WTC11 (cell line): Measurements from ENCODE around the gene FAS. TPM values are rescaled to one million over a fixed set of nuclear protein-coding genes. Genes with fewer than 3 reads are reported as not detected.

Experiments used
- ATAC-seq: fragments of 200-7000 bp; cut with Tn5 transposase; 2 replicates; pipeline ENCODE4 v1.10.0; 2021; ENCODE audit warnings: mild to moderate bottlenecking, moderate library complexity
- CTCF ChIA-PET: fragments of 300-600 bp; sonication (Branson Sonifier 250); formaldehyde crosslinking; loops from one replicate; lab custom pipeline; 2021; ENCODE audit warnings: antibody characterized with exemption; lab: Charles Lee
- POLR2A ChIA-PET: fragments of 350-600 bp; sonication (Branson Sonifier 250); formaldehyde crosslinking; loops from one replicate; lab custom pipeline; 2021; ENCODE audit warnings: antibody characterized with exemption; lab: Charles Lee
- DNase-seq: peaks from one replicate; pipeline ENCODE4 v3.0.0; 2021; ENCODE audit warnings: low spot score
- H3K27ac Mint-ChIP-seq: 2 replicates; pipeline ENCODE4 v1.8.0; 2021; ENCODE audit warnings: mixed read lengths
- H3K27me3 Mint-ChIP-seq: 2 replicates; pipeline ENCODE4 v1.8.0; 2021; ENCODE audit warnings: low read depth, mild to moderate bottlenecking, moderate library complexity, mixed read lengths
- H3K36me3 Mint-ChIP-seq: 2 replicates; pipeline ENCODE4 v1.8.0; 2021; ENCODE audit warnings: mixed read lengths
- H3K4me1 Mint-ChIP-seq: 2 replicates; pipeline ENCODE4 v1.8.0; 2022; ENCODE audit warnings: mixed read lengths
- H3K4me3 Mint-ChIP-seq: 2 replicates; pipeline ENCODE4 v1.8.0; 2021; ENCODE audit warnings: mild to moderate bottlenecking, moderate library complexity, mixed read lengths
- H3K9me3 Mint-ChIP-seq: 2 replicates; pipeline ENCODE4 v1.8.0; 2021; ENCODE audit warnings: mixed read lengths
- HMGA2 ChIP-seq: fragments of 250-450 bp; sonication (Bioruptor Pico); IDR thresholded peaks from 2 replicates; pipeline ENCODE4 v1.4.0; 2021; ENCODE audit warnings: mild to moderate bottlenecking, moderate library complexity
- SMAD4 ChIP-seq: sonication (generic); formaldehyde crosslinking; IDR thresholded peaks from 2 replicates; pipeline ENCODE4 v1.8.0; 2022; ENCODE audit warnings: mild to moderate bottlenecking, missing genetic modification reagents
- SOX15 ChIP-seq: fragments of 250-450 bp; sonication (Bioruptor Pico); IDR thresholded peaks from 2 replicates; pipeline ENCODE4 v1.9.0; 2021; ENCODE audit warnings: mild to moderate bottlenecking
- TEAD1 ChIP-seq: sonication (generic); formaldehyde crosslinking; IDR thresholded peaks from 2 replicates; pipeline ENCODE4 v1.8.0; 2022; ENCODE audit warnings: mild to moderate bottlenecking, missing genetic modification reagents
- ZNF121 ChIP-seq: sonication (generic); formaldehyde crosslinking; IDR thresholded peaks from 2 replicates; pipeline ENCODE4 v1.8.0; 2023; ENCODE audit warnings: missing genetic modification reagents
- ZNF671 ChIP-seq: fragments of 250-450 bp; sonication (Bioruptor Pico); IDR thresholded peaks from 2 replicates; pipeline ENCODE4 v1.8.0; 2021; ENCODE audit warnings: mild to moderate bottlenecking
- total RNA-seq: library from RNA; stranded (reverse); gene quantifications from 3 replicates; pipeline ENCODE4 v1.2.3, GENCODE V29; 2021
- TF ChIP-seq, protein P1 (sequence below): sonication (generic); formaldehyde crosslinking; IDR thresholded peaks from 2 replicates; pipeline ENCODE4 v1.8.0; 2022; ENCODE audit warnings: missing genetic modification reagents
- TF ChIP-seq, protein P2 (sequence below): sonication (generic); formaldehyde crosslinking; IDR thresholded peaks from 2 replicates; pipeline ENCODE4 v1.8.1; 2022; ENCODE audit warnings: mild to moderate bottlenecking, missing genetic modification reagents, moderate library complexity, borderline replicate concordance
- TF ChIP-seq, protein P3 (sequence below): fragments of 250-450 bp; sonication (Bioruptor Pico); IDR thresholded peaks from 2 replicates; pipeline ENCODE4 v2.1.2; 2022; ENCODE audit warnings: mild to moderate bottlenecking, moderate library complexity
- TF ChIP-seq, protein P4 (sequence below): sonication (generic); formaldehyde crosslinking; conservative IDR thresholded peaks from 2 replicates; pipeline ENCODE4 v1.8.1; 2023; ENCODE audit warnings: mild to moderate bottlenecking, low read depth, missing genetic modification reagents, moderate library complexity
- TF ChIP-seq, protein P5 (sequence below): sonication (generic); formaldehyde crosslinking; IDR thresholded peaks from 2 replicates; pipeline ENCODE4 v1.8.0; 2022; ENCODE audit warnings: mild to moderate bottlenecking, missing genetic modification reagents
- TF ChIP-seq, protein P6 (sequence below): sonication (generic); formaldehyde crosslinking; IDR thresholded peaks from 2 replicates; pipeline ENCODE4 v1.8.1; 2022; ENCODE audit warnings: missing genetic modification reagents, borderline replicate concordance
- TF ChIP-seq, protein P7 (sequence below): fragments of 250-450 bp; sonication (Bioruptor Pico); IDR thresholded peaks from 2 replicates; pipeline ENCODE4 v1.9.0; 2021; ENCODE audit warnings: mild to moderate bottlenecking
- TF ChIP-seq, protein P8 (sequence below): sonication (generic); formaldehyde crosslinking; IDR thresholded peaks from 2 replicates; pipeline ENCODE4 v1.8.0; 2023; ENCODE audit warnings: mild to moderate bottlenecking, missing genetic modification reagents

FAS gene
- total RNA-seq, 1 experiment from 2014 or later: 4.1 TPM

DNA sequence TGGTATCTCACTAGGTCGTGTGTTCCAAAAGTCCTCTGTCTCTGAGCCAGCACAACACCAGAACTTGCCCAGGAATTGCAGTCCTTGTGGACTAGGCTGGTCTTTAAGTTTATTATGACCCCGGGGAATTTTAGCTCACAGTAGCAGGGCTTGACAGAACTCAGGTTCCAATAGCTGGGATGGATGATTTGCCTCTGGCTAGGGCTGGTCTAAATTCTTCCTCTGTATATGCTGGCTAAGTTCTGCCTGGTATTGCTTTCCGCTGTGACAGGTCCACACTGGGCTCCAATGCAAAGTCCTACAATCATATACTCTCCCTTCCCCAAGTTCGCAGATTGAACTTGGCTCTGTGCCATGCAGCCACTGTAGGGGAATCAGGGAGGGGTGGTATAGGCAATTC lies 52.5 kb downstream of the FAS start (continued):
- TF ChIP-seq, protein P1, sequence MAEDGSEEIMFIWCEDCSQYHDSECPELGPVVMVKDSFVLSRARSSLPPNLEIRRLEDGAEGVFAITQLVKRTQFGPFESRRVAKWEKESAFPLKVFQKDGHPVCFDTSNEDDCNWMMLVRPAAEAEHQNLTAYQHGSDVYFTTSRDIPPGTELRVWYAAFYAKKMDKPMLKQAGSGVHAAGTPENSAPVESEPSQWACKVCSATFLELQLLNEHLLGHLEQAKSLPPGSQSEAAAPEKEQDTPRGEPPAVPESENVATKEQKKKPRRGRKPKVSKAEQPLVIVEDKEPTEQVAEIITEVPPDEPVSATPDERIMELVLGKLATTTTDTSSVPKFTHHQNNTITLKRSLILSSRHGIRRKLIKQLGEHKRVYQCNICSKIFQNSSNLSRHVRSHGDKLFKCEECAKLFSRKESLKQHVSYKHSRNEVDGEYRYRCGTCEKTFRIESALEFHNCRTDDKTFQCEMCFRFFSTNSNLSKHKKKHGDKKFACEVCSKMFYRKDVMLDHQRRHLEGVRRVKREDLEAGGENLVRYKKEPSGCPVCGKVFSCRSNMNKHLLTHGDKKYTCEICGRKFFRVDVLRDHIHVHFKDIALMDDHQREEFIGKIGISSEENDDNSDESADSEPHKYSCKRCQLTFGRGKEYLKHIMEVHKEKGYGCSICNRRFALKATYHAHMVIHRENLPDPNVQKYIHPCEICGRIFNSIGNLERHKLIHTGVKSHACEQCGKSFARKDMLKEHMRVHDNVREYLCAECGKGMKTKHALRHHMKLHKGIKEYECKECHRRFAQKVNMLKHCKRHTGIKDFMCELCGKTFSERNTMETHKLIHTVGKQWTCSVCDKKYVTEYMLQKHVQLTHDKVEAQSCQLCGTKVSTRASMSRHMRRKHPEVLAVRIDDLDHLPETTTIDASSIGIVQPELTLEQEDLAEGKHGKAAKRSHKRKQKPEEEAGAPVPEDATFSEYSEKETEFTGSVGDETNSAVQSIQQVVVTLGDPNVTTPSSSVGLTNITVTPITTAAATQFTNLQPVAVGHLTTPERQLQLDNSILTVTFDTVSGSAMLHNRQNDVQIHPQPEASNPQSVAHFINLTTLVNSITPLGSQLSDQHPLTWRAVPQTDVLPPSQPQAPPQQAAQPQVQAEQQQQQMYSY (CRISPR knock-in tag): no peak
- no peak for TF ChIP-seq SOX15 (CRISPR knock-in tag)
- TF ChIP-seq, protein P2, sequence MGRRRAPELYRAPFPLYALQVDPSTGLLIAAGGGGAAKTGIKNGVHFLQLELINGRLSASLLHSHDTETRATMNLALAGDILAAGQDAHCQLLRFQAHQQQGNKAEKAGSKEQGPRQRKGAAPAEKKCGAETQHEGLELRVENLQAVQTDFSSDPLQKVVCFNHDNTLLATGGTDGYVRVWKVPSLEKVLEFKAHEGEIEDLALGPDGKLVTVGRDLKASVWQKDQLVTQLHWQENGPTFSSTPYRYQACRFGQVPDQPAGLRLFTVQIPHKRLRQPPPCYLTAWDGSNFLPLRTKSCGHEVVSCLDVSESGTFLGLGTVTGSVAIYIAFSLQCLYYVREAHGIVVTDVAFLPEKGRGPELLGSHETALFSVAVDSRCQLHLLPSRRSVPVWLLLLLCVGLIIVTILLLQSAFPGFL: no peak
- TF ChIP-seq, protein P3, sequence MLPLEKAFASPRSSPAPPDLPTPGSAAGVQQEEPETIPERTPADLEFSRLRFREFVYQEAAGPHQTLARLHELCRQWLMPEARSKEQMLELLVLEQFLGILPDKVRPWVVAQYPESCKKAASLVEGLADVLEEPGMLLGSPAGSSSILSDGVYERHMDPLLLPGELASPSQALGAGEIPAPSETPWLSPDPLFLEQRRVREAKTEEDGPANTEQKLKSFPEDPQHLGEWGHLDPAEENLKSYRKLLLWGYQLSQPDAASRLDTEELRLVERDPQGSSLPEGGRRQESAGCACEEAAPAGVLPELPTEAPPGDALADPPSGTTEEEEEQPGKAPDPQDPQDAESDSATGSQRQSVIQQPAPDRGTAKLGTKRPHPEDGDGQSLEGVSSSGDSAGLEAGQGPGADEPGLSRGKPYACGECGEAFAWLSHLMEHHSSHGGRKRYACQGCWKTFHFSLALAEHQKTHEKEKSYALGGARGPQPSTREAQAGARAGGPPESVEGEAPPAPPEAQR (CRISPR knock-in tag): no peak

DNA sequence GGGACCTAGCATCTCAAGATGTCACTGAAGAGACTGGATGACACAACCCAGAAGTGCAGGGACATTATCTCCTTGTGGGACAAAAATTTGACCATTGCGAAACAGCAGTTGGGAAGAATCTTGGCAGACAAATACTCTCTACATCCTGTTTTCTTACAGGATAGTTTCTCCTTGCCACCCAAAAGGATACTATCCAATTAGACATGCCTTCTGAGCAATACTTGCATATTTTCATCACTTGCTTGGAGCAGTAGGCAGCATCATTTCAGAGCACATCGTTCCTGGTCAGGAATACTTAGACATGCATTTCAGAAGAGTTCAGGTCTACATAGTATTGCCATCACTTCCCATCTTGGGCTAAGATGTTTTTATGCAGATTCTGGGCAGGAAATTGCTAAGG lies 56.8 kb downstream of the FAS start:
- H3K27me3 Mint-ChIP-seq: no peaks in the 10 kb centered on the region
- no peaks in the 10 kb centered on the region for H3K9me3 Mint-ChIP-seq
- no peak overlapping the region for H3K4me3 Mint-ChIP-seq
- CTCF ChIA-PET: no interaction called here
- no peak overlapping the region for H3K27ac Mint-ChIP-seq
- POLR2A ChIA-PET: no interaction called here
- TF ChIP-seq, protein P4, sequence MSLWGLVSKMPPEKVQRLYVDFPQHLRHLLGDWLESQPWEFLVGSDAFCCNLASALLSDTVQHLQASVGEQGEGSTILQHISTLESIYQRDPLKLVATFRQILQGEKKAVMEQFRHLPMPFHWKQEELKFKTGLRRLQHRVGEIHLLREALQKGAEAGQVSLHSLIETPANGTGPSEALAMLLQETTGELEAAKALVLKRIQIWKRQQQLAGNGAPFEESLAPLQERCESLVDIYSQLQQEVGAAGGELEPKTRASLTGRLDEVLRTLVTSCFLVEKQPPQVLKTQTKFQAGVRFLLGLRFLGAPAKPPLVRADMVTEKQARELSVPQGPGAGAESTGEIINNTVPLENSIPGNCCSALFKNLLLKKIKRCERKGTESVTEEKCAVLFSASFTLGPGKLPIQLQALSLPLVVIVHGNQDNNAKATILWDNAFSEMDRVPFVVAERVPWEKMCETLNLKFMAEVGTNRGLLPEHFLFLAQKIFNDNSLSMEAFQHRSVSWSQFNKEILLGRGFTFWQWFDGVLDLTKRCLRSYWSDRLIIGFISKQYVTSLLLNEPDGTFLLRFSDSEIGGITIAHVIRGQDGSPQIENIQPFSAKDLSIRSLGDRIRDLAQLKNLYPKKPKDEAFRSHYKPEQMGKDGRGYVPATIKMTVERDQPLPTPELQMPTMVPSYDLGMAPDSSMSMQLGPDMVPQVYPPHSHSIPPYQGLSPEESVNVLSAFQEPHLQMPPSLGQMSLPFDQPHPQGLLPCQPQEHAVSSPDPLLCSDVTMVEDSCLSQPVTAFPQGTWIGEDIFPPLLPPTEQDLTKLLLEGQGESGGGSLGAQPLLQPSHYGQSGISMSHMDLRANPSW (CRISPR knock-in tag): no peak
- TF ChIP-seq, protein P5, sequence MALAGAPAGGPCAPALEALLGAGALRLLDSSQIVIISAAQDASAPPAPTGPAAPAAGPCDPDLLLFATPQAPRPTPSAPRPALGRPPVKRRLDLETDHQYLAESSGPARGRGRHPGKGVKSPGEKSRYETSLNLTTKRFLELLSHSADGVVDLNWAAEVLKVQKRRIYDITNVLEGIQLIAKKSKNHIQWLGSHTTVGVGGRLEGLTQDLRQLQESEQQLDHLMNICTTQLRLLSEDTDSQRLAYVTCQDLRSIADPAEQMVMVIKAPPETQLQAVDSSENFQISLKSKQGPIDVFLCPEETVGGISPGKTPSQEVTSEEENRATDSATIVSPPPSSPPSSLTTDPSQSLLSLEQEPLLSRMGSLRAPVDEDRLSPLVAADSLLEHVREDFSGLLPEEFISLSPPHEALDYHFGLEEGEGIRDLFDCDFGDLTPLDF (CRISPR knock-in tag): no peak
- TF ChIP-seq, protein P6, sequence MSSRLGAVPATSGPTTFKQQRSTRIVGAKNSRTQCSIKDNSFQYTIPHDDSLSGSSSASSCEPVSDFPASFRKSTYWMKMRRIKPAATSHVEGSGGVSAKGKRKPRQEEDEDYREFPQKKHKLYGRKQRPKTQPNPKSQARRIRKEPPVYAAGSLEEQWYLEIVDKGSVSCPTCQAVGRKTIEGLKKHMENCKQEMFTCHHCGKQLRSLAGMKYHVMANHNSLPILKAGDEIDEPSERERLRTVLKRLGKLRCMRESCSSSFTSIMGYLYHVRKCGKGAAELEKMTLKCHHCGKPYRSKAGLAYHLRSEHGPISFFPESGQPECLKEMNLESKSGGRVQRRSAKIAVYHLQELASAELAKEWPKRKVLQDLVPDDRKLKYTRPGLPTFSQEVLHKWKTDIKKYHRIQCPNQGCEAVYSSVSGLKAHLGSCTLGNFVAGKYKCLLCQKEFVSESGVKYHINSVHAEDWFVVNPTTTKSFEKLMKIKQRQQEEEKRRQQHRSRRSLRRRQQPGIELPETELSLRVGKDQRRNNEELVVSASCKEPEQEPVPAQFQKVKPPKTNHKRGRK: no peak
- DNase-seq (no peak), ATAC-seq (no peak)
- H3K36me3 Mint-ChIP-seq: no peaks in the 10 kb centered on the region
- H3K4me1 Mint-ChIP-seq: peaks cover 26% of the 10 kb centered on the region

DNA sequence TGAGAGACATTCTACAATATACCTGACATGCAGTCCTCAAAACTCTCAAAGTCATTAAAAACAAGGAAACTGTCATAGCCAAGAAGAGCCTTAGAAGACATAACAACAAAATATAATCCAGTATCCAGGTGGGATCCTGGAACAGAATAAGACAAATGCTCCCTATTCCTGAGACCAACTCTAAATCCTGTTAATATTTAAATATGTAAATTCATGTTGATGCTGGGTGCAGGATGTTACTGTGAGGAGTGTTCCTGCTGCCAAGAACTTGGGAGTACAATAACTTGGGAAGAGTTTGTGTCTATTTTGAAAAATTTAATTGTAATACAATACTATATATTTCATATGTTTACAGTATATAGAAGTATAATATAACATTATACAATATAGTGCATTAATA lies 61.0 kb downstream of the FAS start:
- H3K27ac Mint-ChIP-seq: no peak overlapping the region
- no peaks in the 10 kb centered on the region for H3K9me3 Mint-ChIP-seq
- H3K4me1 Mint-ChIP-seq: peaks cover 14% of the 10 kb centered on the region
- H3K27me3 Mint-ChIP-seq: no peaks in the 10 kb centered on the region; the same call in 1 of the 2 replicates
- ChIA-PET CTCF (no interaction called here), POLR2A (no interaction called here)
- no peak for DNase-seq
- H3K36me3 Mint-ChIP-seq: no peaks in the 10 kb centered on the region
- ATAC-seq: no peak
- no peak overlapping the region for H3K4me3 Mint-ChIP-seq
- no peak for TF ChIP-seq ZNF671
- no peak for TF ChIP-seq ZNF121 (CRISPR knock-in tag)
- no peak for TF ChIP-seq SMAD4 (CRISPR knock-in tag)
- TF ChIP-seq TEAD1 (CRISPR knock-in tag): no peak
- TF ChIP-seq, protein P7, sequence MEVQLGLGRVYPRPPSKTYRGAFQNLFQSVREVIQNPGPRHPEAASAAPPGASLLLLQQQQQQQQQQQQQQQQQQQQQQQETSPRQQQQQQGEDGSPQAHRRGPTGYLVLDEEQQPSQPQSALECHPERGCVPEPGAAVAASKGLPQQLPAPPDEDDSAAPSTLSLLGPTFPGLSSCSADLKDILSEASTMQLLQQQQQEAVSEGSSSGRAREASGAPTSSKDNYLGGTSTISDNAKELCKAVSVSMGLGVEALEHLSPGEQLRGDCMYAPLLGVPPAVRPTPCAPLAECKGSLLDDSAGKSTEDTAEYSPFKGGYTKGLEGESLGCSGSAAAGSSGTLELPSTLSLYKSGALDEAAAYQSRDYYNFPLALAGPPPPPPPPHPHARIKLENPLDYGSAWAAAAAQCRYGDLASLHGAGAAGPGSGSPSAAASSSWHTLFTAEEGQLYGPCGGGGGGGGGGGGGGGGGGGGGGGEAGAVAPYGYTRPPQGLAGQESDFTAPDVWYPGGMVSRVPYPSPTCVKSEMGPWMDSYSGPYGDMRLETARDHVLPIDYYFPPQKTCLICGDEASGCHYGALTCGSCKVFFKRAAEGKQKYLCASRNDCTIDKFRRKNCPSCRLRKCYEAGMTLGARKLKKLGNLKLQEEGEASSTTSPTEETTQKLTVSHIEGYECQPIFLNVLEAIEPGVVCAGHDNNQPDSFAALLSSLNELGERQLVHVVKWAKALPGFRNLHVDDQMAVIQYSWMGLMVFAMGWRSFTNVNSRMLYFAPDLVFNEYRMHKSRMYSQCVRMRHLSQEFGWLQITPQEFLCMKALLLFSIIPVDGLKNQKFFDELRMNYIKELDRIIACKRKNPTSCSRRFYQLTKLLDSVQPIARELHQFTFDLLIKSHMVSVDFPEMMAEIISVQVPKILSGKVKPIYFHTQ: no peak
- TF ChIP-seq, protein P8, sequence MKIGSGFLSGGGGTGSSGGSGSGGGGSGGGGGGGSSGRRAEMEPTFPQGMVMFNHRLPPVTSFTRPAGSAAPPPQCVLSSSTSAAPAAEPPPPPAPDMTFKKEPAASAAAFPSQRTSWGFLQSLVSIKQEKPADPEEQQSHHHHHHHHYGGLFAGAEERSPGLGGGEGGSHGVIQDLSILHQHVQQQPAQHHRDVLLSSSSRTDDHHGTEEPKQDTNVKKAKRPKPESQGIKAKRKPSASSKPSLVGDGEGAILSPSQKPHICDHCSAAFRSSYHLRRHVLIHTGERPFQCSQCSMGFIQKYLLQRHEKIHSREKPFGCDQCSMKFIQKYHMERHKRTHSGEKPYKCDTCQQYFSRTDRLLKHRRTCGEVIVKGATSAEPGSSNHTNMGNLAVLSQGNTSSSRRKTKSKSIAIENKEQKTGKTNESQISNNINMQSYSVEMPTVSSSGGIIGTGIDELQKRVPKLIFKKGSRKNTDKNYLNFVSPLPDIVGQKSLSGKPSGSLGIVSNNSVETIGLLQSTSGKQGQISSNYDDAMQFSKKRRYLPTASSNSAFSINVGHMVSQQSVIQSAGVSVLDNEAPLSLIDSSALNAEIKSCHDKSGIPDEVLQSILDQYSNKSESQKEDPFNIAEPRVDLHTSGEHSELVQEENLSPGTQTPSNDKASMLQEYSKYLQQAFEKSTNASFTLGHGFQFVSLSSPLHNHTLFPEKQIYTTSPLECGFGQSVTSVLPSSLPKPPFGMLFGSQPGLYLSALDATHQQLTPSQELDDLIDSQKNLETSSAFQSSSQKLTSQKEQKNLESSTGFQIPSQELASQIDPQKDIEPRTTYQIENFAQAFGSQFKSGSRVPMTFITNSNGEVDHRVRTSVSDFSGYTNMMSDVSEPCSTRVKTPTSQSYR: no peak
- no peak for TF ChIP-seq HMGA2 (CRISPR knock-in tag)
